Activated T-cell treated with anti-CD3 and anti-CD28 coated beads for 4 hours (primary cell): ENCODE data around the gene KRTAP2-2.

Experiments
- DNase-seq: peaks from one replicate; pipeline ENCODE4 v3.0.0-alpha.2; 2020

The KRTAP2-2 gene

DNA sequence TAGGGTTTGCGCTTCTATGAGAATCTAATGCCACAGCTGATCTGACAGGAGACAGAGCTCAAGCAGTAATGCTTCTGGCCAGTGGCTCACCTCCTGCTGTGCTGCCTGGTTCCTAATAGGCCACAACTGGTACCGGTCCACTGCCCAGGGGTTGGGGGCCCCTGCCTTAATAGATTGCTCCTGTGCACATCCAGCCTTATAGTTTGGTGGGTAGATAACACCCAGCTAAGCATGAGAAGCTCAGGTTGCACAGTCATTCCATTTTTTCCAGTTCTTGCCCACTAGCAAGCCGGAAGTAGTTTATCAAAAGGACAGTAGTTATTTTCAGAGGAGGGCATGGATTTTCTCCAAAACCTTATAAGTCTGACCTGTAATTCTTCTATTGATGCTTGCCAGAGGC lies 35.6 kb downstream of the KRTAP2-2 start:
- no peak for DNase-seq

DNA sequence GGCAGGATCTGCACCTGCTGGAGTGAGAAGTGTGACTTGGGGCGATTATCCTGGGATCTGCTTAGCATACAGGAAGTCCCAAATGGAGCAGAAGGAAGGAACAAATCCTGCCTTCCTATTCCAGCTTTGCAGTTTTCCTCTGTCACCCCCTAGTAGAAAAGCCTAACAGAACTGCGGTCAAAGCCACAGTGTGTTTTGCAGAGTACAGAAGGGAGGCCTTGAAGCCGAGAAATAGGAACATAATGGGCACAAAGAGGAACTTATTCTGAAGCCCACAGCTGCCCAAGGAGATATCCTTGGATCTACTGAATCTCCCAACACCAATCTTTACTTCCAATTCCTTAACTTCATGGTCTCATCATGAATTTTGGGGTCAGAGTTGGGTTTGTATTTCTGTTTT lies 36.5 kb downstream of the KRTAP2-2 start:
- DNase-seq, result no peak

DNA sequence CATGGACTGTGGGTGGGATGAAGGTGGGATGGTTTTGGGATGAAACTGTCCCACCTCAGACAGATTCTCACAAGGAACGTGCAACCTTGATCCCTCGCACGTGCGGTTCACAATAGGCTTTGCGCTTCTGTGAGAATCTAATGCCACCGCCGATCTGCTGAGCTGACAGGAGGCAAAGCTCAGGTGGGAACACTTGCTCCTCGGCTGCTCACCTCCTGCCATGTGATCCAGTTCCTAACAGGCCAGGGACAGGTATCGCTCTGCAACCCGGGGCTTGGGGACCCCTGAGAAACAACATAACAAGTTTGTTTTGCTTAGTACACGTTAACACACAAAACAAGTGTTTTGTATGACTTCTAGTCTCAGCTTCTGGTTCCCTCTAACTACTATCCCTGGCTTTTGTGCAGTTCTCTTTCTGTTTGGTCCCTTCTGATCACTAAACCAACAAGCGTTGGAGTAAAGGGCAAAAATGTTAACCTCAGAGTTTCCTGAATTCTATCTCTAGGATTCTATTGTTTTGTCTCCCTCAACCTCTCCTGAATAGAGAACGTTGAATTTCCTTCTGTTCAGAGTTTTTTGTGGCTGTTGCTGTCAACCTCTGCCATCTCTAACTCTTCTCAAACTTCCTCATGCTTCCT lies 38.3 kb downstream of the KRTAP2-2 start:
- no peak for DNase-seq

DNA sequence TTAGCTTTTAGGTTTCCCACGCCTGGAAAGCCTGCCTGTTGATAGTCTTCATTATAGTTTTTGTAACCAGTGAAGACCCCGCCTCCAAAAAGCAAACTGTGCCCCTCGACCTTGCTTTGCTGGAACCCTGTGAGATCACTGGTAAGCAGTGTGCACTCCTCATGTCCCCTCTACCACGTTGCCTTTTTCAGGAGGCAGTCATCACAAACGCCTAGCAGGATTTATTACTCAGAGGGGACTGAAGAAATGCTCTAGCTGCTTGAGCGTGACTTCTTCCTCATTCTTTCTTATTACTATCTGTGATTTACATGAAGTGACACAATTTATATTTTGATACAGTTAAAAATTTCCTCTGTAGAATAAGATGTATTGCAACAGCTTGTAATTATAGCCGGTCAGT lies 39.6 kb downstream of the KRTAP2-2 start:
- no peak for DNase-seq

DNA sequence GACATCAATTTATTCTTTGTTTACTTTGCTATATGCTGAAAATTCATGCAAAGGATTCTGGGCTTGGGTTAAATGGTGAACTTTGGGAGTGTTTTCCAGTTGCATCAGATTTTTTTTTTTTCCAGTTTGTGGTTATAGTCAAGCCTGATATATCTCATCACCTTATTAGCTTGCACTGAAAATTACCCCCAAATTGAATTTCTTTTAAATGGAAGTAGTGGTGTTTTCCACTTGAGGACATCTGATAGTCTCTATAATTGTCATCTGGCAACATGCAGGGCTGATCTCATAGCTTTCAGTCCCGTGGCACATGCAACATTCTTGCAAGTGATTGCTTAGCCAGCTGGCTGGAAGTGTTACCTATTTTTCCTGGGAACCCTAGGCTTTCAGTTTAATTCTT lies 41.4 kb downstream of the KRTAP2-2 start:
- DNase-seq, result no peak

DNA sequence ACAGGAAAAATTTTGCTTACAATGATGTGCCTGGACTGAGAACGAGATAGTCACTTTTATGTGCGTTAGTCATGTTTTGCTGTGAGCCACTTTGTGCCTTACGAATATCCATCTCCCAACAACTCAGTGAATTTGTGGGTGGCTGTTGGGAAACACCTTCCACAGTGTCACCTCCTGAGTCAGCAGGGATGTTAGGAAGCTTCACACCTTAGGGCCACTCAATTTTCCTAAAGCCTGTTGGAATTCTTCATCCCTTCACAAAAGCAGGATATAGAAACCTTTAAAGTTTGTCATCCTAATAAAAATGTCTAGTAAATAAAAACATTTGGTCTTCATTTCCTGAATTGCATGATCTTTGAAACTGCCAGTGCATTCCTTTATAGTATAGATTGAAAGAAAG lies 41.8 kb downstream of the KRTAP2-2 start:
- DNase-seq, result no peak

DNA sequence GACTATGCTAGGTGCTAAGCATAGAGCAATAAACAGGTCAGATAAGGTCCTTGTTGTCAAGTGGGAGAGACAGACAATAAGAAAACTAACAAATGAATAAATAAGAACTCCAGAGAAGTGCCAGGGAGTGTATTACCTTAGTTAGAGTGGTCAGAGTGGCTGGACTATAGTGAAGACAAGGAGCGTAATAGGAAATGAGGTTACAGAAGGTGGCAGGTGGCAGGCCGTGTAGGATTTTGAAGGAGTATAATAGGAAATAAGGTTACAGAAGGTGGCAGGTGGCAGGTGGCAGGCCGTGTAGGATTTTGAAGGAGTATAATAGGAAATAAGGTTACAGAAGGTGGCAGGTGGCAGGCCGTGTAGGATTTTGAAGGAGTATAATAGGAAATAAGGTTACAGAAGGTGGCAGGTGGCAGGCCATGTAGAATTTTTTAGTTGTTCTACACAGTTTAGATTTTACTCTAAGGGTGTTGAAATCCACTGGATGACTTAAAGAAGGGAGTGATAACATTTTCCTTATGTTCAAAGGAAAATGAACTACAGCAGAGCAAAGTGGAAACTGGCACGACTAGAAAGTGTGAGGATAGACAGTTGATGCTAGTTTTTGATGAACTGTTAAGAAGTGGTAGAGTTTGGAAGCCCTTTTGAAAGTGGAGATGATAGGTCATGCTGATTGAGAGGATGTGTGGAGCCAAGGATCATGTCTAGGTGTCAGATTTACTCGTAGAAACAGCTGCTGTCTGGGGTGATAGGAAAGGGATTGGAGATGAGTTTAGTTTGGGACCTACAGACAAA lies 42.5 kb downstream of the KRTAP2-2 start:
- no peak for DNase-seq

DNA sequence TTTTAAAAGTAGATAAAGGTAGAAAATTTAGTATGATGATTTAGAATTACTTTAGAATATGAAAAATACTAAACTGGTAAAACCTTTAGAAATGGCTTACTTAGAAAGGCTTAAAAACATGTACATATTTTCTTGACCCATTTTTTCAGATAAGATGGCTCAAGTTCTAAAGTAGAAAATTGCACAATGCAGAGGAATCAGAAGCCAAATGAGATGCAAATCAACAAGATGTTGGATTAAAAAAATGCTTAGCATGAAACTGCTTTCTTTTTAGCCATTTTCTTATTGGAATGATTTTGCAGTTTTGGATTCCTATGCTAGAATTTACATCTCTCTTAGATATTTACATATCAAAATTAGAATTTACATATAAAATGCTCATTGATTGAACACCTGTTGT lies 44.6 kb downstream of the KRTAP2-2 start:
- no peak for DNase-seq

DNA sequence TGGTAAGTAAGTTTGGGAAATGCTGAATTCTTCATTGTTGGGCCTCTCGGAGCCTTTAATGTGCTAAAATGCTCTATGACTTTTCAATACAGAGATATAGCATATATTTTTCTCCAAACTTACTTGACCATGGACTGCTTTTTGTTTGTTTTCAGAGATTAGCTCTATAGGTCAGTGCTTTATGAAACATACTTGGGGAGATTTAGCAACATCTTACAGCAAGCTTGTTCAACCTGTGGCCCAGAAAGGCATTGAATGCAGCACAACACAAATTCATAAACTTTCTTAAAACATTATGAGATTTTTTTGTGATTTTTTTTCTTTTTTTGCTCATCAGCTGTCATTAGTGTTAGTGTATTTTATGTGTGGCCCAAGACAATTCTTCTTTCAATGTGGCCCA lies 45.1 kb downstream of the KRTAP2-2 start:
- no peak for DNase-seq

DNA sequence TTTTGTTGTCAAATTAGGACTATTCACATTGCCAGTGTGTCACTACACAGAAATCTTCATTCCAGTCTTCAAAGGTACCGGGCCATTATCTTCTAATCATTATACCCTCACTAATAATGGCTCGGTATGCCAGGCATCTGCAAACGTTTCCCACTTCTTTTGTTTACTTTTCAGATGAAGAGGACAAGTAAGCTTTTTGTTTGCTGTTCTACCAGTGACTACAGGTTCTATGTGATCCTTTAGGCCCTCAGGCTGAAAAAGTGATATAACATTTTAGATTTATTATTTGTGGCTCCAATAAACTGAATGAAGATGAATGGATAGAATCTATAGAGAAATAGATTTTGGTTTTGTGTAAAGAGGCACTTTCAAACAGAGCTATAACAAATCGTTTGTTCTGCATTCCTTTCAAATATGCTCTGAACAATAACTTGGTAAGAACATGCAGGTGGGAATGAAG lies 45.7 kb downstream of the KRTAP2-2 start:
- DNase-seq, result no peak

DNA sequence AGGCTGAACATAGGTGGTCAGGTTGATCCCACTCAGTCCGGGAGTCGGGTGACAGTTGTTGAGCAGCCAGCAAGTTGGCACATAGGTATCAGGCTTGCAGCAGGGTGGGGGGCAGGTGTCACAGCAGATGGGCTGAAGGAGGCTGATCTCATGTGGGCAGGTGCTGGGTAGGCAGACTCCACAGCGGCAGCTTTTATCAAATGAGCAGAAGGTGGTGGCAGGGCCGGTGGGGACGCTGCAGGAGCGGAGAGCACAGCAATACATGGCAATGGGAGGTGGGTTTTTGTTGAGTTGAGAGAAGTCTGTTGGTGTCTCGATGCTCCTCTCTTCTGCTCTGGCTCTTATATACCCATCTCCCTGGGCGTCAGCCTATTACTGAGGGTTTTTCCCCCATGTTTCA lies 46.2 kb downstream of the KRTAP2-2 start, which contains the start of gene KRTAP3-1:
KRTAP3-1 (minus strand) TSS at position 318 of the 400 bp plus-strand sequence; CDS start at position 264, 54 bp downstream.
- DNase-seq, result no peak
